Esophagus muscularis mucosa (tissue), 4 donors: ENCODE results near the gene NEU1. TPM values are rescaled to one million over a fixed set of nuclear protein-coding genes. Genes with fewer than 3 reads are reported as not detected.

Experiments
- DNase-seq: peaks from one replicate; pipeline ENCODE4 v3.0.0-alpha.2; 2017; ENCODE audit errors: extremely low spot score
- H3K27ac ChIP-seq, 4 donors: fragments of 200-600 bp; sonication (generic); replicated peaks in 1 of 4; 1 replicate in 3 of 4; 2 replicates in 1 of 4; pipeline ENCODE4 v1.5.1; 2016 to 2019; ENCODE audit warnings: mild to moderate bottlenecking in 1 of 4
- H3K27me3 ChIP-seq, 4 donors: fragments of 200-600 bp; sonication (generic); one replicate each; pipeline versions ENCODE4 v1.5.1 to v1.6.0; 2016 to 2019
- H3K36me3 ChIP-seq, 4 donors: fragments of 200-600 bp; sonication (generic); one replicate each; pipeline ENCODE4 v1.5.1; 2016 to 2019
- H3K4me1 ChIP-seq, 4 donors: fragments of 200-600 bp; sonication (generic); one replicate each; pipeline ENCODE4 v1.5.1; 2016 to 2019
- H3K4me3 ChIP-seq, 4 donors: fragments of 200-600 bp; sonication (generic); 1 replicate in 2 of 4; 2 replicates in 2 of 4; pipeline ENCODE4 v1.5.1; 2016 to 2019; ENCODE audit warnings: mild to moderate bottlenecking in 4 of 4, moderate library complexity in 1 of 4
- H3K9me3 ChIP-seq, 4 donors: fragments of 200-600 bp; sonication (generic); 1 replicate in 3 of 4; 2 replicates in 1 of 4; pipeline ENCODE4 v1.5.1; 2016 to 2019
- CTCF ChIP-seq, 3 experiments: fragments of 200-600 bp in 2 of 3; fragments of 450-650 bp in 1 of 3; sonication (generic) in 2 of 3; IDR thresholded peaks; one replicate each; pipeline ENCODE4 v1.5.1; 2017 to 2019; ENCODE audit warnings: antibody characterized with exemption in 3 of 3, mild to moderate bottlenecking in 2 of 3, moderate library complexity in 1 of 3
- EP300 ChIP-seq: sonication (generic); formaldehyde crosslinking; IDR thresholded peaks from one replicate; pipeline ENCODE4 v1.6.1; 2017; ENCODE audit warnings: antibody characterized with exemption
- POLR2A ChIP-seq: fragments of 450-650 bp; IDR thresholded peaks from one replicate; pipeline ENCODE4 v1.6.1; 2017; ENCODE audit warnings: antibody characterized with exemption, moderate library complexity, mild to moderate bottlenecking, low read depth
- POLR2AphosphoS5 ChIP-seq, 2 donors: sonication (generic); formaldehyde crosslinking; IDR thresholded peaks; one replicate each; pipeline ENCODE4 v1.6.1; 2017; ENCODE audit warnings: antibody characterized with exemption in 2 of 2
- WGBS: methylation state at CpG from one replicate; pipeline ENCODE4 v1.1.5; 2018; 5-methylcytosine and 5-hydroxymethylcytosine counted together
- intact Hi-C: fragments of 100-400 bp; cut with DNase I; formaldehyde crosslinking; loops from one replicate; pipeline ENCODE4 v1.15.1; 2023
- total RNA-seq, 4 donors: library from RNA; depleted of rRNA; stranded (reverse); fragments of >200 nt; gene quantifications; one replicate each; pipeline versions ENCODE4 v1.1.0 to v1.2.1, GENCODE V29; 2016

NEU1 gene
- total RNA-seq, 4 donors from 2014 or later, result 24.9 to 39.6 (median 34.9) TPM

GRCh38 chr6:31884528-31885035 is 22.0 kb upstream of the NEU1 start:
- Histone ChIP-seq H3K4me1 (no peaks in the 10 kb centered on the region), H3K27me3 (no peaks in the 10 kb centered on the region), H3K9me3 (no peaks in the 10 kb centered on the region), H3K4me3 (no peak overlapping the region), H3K36me3 (peaks cover 72 to 100% (median 100%) of the 10 kb centered on the region in 4 donors), H3K27ac (no peak overlapping the region)
- DNase-seq, result no peak
- no peak for TF ChIP-seq CTCF (IDR thresholded peaks at IDR 0.05)
- no peak for TF ChIP-seq POLR2AphosphoS5 (IDR thresholded peaks at IDR 0.05)
- TF ChIP-seq EP300, result no peak
- TF ChIP-seq POLR2A, result no peak
- intact Hi-C loops, result no loop called here
- WGBS, result 92% methylated on average over 11 of the region's 22 CpGs

- no peaks in the 10 kb centered on the region for H3K27me3 ChIP-seq
- H3K4me3 ChIP-seq, result no peak overlapping the region
- DNase-seq, result no peak
- H3K9me3 ChIP-seq, result no peaks in the 10 kb centered on the region
- intact Hi-C loops, result no loop called here
- no peak for TF ChIP-seq EP300
- TF ChIP-seq CTCF (IDR thresholded peaks at IDR 0.05), result no peak
- TF ChIP-seq POLR2AphosphoS5 (IDR thresholded peaks at IDR 0.05), result no peak
- TF ChIP-seq POLR2A, result no peak
- no peaks in the 10 kb centered on the region for H3K4me1 ChIP-seq
- no peak overlapping the region for H3K27ac ChIP-seq
- peaks cover 74 to 94% (median 93%) of the 10 kb centered on the region in 4 donors for H3K36me3 ChIP-seq
- WGBS, result 88% methylated on average over 12 of the region's 12 CpGs
Observed at GRCh38 chr6:31883676-31884075, 21.1 kb upstream of the NEU1 start.

- H3K27me3 ChIP-seq, result no peaks in the 10 kb centered on the region
- WGBS, result 85% methylated on average over 4 of the region's 6 CpGs
- no peaks in the 10 kb centered on the region for H3K4me1 ChIP-seq
- H3K36me3 ChIP-seq, result peaks cover 60 to 81% (median 79%) of the 10 kb centered on the region in 4 donors
- intact Hi-C loops, result no loop called here
- no peak for DNase-seq
- no peaks in the 10 kb centered on the region for H3K9me3 ChIP-seq
- no peak overlapping the region for H3K4me3 ChIP-seq
- TF ChIP-seq CTCF (IDR thresholded peaks at IDR 0.05), result no peak
- TF ChIP-seq POLR2A, result no peak
- TF ChIP-seq EP300, result no peak
- TF ChIP-seq POLR2AphosphoS5 (IDR thresholded peaks at IDR 0.05), result no peak
- no peak overlapping the region for H3K27ac ChIP-seq
Observed at GRCh38 chr6:31882344-31882743, 19.7 kb upstream of the NEU1 start.

- Histone ChIP-seq H3K27ac (no peak overlapping the region), H3K4me1 (no peaks in the 10 kb centered on the region), H3K36me3 (peaks cover 50 to 70% (median 69%) of the 10 kb centered on the region in 4 donors), H3K9me3 (no peaks in the 10 kb centered on the region), H3K4me3 (no peak overlapping the region), H3K27me3 (no peaks in the 10 kb centered on the region)
- WGBS, result 82% methylated on average over 9 of the region's 9 CpGs
- intact Hi-C loops, result no loop called here
- TF ChIP-seq CTCF (IDR thresholded peaks at IDR 0.05) (no peak), POLR2AphosphoS5 (IDR thresholded peaks at IDR 0.05) (no peak), POLR2A (no peak), EP300 (no peak)
- no peak for DNase-seq
Observed at GRCh38 chr6:31881136-31881859, 18.7 kb upstream of the NEU1 start.
